SK-N-SH treated with all-trans-retinoic acid at 6 μM for 48 hours (cell line): Measurements from ENCODE around the gene KRT7.
A peak's percentile ranks its signal among the peaks of the same experiment; 100 is the strongest.

ENCODE experiments used
- ATAC-seq: fragments of 200-7000 bp; cut with Tn5 transposase; 3 replicates; pipeline ENCODE4 v1.9.1; 2020; ENCODE audit warnings: mild to moderate bottlenecking, moderate library complexity
- ARNTL ChIP-seq: fragments of 450-650 bp; formaldehyde crosslinking; IDR thresholded peaks from 2 replicates; pipeline ENCODE4 v1.5.0; 2020; ENCODE audit warnings: low read depth, mild to moderate bottlenecking, moderate library complexity, borderline replicate concordance
- CSDC2 ChIP-seq: fragments of 250-450 bp; sonication (Bioruptor Pico); IDR thresholded peaks from 2 replicates; pipeline ENCODE4 v1.5.0; 2020; ENCODE audit warnings: mild to moderate bottlenecking, moderate library complexity
- ESRRG ChIP-seq: fragments of 250-450 bp; sonication (Bioruptor Pico); IDR thresholded peaks from 2 replicates; pipeline ENCODE4 v1.6.1; 2021; ENCODE audit warnings: mild to moderate bottlenecking
- GLIS3 ChIP-seq: fragments of 250-450 bp; sonication (Bioruptor Pico); IDR thresholded peaks from 2 replicates; pipeline ENCODE4 v1.5.0; 2020; ENCODE audit warnings: mild to moderate bottlenecking, moderate library complexity
- ISL1 ChIP-seq: fragments of 250-450 bp; sonication (Bioruptor Pico); IDR thresholded peaks from 2 replicates; pipeline ENCODE4 v2.1.2; 2022; ENCODE audit warnings: mild to moderate bottlenecking, moderate library complexity
- PPARA ChIP-seq: fragments of 250-450 bp; sonication (Bioruptor Pico); IDR thresholded peaks from 2 replicates; pipeline ENCODE4 v1.5.0; 2020; ENCODE audit warnings: mild to moderate bottlenecking, borderline replicate concordance
- RARB ChIP-seq: fragments of 250-450 bp; sonication (Bioruptor Pico); IDR thresholded peaks from 2 replicates; pipeline ENCODE4 v1.8.0; 2021; ENCODE audit warnings: mild to moderate bottlenecking, moderate library complexity
- SNAI2 ChIP-seq: fragments of 250-450 bp; sonication (Bioruptor Pico); IDR thresholded peaks from 2 replicates; pipeline ENCODE4 v1.5.0; 2020; ENCODE audit warnings: mild to moderate bottlenecking, moderate library complexity
- TCF4 ChIP-seq: fragments of 250-450 bp; sonication (Bioruptor Pico); IDR thresholded peaks from 2 replicates; pipeline ENCODE4 v1.8.0; 2021; ENCODE audit warnings: mild to moderate bottlenecking, moderate library complexity, borderline replicate concordance
- TOX ChIP-seq: fragments of 250-450 bp; sonication (Bioruptor Pico); IDR thresholded peaks from 2 replicates; pipeline ENCODE4 v1.8.0; 2021; ENCODE audit warnings: mild to moderate bottlenecking, moderate library complexity, borderline replicate concordance
- ZC3H10 ChIP-seq: fragments of 250-450 bp; sonication (Bioruptor Pico); IDR thresholded peaks from 2 replicates; pipeline ENCODE4 v1.5.1; 2021; ENCODE audit warnings: mild to moderate bottlenecking, moderate library complexity
- ZFP3 ChIP-seq: fragments of 250-450 bp; sonication (Bioruptor Pico); IDR thresholded peaks from 2 replicates; pipeline ENCODE4 v1.5.0; 2020; ENCODE audit warnings: mild to moderate bottlenecking, moderate library complexity
- ZNF565 ChIP-seq: fragments of 450-650 bp; formaldehyde crosslinking; conservative IDR thresholded peaks from 2 replicates; pipeline ENCODE4 v1.5.0; 2020; ENCODE audit warnings: low read depth, mild to moderate bottlenecking, moderate library complexity
- ZNF70 ChIP-seq: fragments of 450-650 bp; formaldehyde crosslinking; IDR thresholded peaks from 2 replicates; pipeline ENCODE4 v1.5.0; 2020; ENCODE audit warnings: mild to moderate bottlenecking, moderate library complexity
- ZNF8 ChIP-seq: fragments of 450-650 bp; formaldehyde crosslinking; IDR thresholded peaks from 2 replicates; pipeline ENCODE4 v1.5.0; 2020; ENCODE audit warnings: mild to moderate bottlenecking, moderate library complexity
- TF ChIP-seq, protein P1 (sequence below): fragments of 250-450 bp; sonication (Bioruptor Pico); IDR thresholded peaks from 2 replicates; pipeline ENCODE4 v1.5.1; 2020; ENCODE audit warnings: low read depth, mild to moderate bottlenecking, moderate library complexity
- TF ChIP-seq, protein P2 (sequence below): fragments of 250-450 bp; sonication (Bioruptor Pico); IDR thresholded peaks from 2 replicates; pipeline ENCODE4 v1.8.0; 2021; ENCODE audit warnings: low read depth, mild to moderate bottlenecking, moderate library complexity, borderline replicate concordance
- TF ChIP-seq, protein P3 (sequence below): fragments of 250-450 bp; sonication (Bioruptor Pico); IDR thresholded peaks from 2 replicates; pipeline ENCODE4 v1.8.0; 2020; ENCODE audit warnings: mild to moderate bottlenecking, moderate library complexity, borderline replicate concordance
- TF ChIP-seq, protein P4 (sequence below): fragments of 250-450 bp; sonication (Bioruptor Pico); IDR thresholded peaks from 2 replicates; pipeline ENCODE4 v1.5.1; 2021; ENCODE audit warnings: mild to moderate bottlenecking, moderate library complexity
- TF ChIP-seq, protein P5 (sequence below): fragments of 250-450 bp; sonication (Bioruptor Pico); IDR thresholded peaks from 2 replicates; pipeline ENCODE4 v1.5.0; 2020; ENCODE audit warnings: mild to moderate bottlenecking, moderate library complexity

KRT7 gene

DNA sequence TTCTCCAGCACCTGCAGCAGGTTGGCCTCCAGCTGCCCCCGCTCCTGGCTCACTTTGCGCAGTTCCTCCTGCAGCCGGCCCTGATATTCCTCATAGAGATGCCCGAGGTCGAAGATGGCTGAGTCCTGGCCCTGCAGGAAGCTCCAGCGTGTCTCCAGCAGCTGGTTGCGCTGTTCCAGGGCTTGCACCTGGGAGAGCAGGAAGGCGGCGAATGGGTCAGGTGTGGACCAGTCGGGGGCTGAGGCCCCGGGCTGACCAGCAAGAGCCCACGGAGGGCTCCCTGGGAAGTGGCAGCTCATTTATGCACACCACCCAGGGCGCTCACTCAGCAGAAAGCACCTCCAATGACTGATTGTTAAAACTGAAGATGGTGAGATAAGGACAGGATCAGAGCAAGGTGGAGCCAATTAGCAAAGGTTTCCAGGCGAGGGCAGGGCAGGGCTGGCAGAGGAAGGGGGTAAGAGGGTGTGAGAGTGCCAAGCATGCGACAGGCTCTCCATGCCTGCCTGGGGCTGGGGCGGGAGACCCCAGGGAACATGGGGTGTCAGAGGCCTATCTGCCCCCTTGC lies 47.6 kb upstream of the KRT7 start:
- no peak for ATAC-seq

DNA sequence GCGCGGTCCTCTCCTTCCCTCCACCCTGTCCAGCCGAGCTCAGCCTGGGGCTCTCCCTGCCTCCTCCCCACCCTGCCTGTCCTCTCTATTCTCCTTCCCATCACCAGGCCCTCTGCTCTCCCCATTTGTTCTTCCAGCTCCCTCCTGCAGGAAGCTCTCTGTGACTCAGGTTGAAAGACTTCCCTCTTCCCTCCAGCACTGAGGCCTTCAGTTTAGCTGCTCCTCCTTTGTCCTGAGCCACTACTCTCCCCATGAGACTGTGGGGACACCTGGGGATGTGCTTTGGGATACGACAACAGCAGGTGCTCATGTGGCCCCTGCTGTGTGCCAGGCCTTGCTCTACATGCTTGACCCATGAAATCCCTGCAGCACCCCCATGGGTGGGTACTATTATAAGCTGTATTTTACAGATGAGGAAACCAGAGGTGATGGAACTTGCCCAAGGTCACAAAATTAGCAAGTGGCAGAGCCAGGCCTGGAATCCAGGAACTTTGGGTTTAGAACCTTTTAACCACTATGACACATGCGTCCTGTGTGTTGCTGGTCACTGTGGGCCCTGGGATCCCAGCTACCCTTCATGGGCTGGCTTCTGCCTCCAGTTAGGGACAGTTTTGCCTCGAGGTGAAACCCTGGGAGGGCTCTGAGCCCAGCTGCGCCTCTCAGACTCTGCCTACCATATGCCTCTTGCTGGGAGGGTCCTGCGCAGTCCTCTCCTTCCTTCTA lies 46.8 kb upstream of the KRT7 start:
- peak; percentile 70 for ATAC-seq
- no peak for TF ChIP-seq ZC3H10 (CRISPR knock-in tag)
- no peak for TF ChIP-seq ZNF565
- TF ChIP-seq ESRRG (CRISPR knock-in tag), result no peak
- TF ChIP-seq, protein P1, sequence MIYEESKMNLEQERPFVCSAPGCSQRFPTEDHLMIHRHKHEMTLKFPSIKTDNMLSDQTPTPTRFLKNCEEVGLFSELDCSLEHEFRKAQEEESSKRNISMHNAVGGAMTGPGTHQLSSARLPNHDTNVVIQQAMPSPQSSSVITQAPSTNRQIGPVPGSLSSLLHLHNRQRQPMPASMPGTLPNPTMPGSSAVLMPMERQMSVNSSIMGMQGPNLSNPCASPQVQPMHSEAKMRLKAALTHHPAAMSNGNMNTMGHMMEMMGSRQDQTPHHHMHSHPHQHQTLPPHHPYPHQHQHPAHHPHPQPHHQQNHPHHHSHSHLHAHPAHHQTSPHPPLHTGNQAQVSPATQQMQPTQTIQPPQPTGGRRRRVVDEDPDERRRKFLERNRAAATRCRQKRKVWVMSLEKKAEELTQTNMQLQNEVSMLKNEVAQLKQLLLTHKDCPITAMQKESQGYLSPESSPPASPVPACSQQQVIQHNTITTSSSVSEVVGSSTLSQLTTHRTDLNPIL, result no peak
- TF ChIP-seq ZFP3 (CRISPR knock-in tag), result peak; percentile 55; the same call in 1 of the 2 replicates
- no peak for TF ChIP-seq GLIS3 (CRISPR knock-in tag)
- TF ChIP-seq ZNF70, result no peak

More for the DNA sequence above, 47.6 kb upstream of the KRT7 start:
- TF ChIP-seq SNAI2, result no peak

DNA sequence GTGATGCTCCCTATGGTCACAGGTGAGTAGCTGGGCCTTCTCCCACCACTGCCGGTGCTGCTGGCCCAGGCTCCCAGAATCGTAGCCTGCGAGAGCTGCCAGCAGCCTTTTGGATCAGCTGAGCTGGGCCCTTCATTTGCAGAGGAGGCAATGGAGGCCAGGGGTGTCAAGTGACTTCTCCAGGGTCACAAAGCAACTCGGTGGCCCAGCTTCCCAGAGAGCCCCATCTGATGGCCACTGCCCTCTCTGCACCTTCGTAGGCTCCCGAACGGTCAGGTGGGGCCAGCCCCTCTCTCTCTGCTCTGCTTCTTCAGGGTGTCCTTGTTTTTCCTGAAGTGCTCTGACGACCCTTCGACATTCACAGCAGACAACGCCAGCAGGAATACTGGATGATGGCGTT lies 45.8 kb upstream of the KRT7 start:
- TF ChIP-seq ZNF70 (no peak), PPARA (CRISPR knock-in tag) (no peak), TOX (no peak), CSDC2 (CRISPR knock-in tag) (no peak), ZNF565 (no peak), ZC3H10 (CRISPR knock-in tag) (no peak), ISL1 (CRISPR knock-in tag) (no peak), ARNTL (no peak), ESRRG (CRISPR knock-in tag) (no peak), TCF4 (no peak), GLIS3 (CRISPR knock-in tag) (no peak), RARB (CRISPR knock-in tag) (no peak), ZNF8 (CRISPR knock-in tag) (no peak)
- TF ChIP-seq, protein P2, sequence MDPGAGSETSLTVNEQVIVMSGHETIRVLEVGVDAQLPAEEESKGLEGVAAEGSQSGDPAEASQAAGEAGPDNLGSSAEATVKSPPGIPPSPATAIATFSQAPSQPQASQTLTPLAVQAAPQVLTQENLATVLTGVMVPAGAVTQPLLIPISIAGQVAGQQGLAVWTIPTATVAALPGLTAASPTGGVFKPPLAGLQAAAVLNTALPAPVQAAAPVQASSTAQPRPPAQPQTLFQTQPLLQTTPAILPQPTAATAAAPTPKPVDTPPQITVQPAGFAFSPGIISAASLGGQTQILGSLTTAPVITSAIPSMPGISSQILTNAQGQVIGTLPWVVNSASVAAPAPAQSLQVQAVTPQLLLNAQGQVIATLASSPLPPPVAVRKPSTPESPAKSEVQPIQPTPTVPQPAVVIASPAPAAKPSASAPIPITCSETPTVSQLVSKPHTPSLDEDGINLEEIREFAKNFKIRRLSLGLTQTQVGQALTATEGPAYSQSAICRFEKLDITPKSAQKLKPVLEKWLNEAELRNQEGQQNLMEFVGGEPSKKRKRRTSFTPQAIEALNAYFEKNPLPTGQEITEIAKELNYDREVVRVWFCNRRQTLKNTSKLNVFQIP, result no peak
- TF ChIP-seq, protein P1, result no peak
- TF ChIP-seq, protein P3, sequence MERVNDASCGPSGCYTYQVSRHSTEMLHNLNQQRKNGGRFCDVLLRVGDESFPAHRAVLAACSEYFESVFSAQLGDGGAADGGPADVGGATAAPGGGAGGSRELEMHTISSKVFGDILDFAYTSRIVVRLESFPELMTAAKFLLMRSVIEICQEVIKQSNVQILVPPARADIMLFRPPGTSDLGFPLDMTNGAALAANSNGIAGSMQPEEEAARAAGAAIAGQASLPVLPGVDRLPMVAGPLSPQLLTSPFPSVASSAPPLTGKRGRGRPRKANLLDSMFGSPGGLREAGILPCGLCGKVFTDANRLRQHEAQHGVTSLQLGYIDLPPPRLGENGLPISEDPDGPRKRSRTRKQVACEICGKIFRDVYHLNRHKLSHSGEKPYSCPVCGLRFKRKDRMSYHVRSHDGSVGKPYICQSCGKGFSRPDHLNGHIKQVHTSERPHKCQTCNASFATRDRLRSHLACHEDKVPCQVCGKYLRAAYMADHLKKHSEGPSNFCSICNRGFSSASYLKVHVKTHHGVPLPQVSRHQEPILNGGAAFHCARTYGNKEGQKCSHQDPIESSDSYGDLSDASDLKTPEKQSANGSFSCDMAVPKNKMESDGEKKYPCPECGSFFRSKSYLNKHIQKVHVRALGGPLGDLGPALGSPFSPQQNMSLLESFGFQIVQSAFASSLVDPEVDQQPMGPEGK, result no peak
- TF ChIP-seq, protein P4, sequence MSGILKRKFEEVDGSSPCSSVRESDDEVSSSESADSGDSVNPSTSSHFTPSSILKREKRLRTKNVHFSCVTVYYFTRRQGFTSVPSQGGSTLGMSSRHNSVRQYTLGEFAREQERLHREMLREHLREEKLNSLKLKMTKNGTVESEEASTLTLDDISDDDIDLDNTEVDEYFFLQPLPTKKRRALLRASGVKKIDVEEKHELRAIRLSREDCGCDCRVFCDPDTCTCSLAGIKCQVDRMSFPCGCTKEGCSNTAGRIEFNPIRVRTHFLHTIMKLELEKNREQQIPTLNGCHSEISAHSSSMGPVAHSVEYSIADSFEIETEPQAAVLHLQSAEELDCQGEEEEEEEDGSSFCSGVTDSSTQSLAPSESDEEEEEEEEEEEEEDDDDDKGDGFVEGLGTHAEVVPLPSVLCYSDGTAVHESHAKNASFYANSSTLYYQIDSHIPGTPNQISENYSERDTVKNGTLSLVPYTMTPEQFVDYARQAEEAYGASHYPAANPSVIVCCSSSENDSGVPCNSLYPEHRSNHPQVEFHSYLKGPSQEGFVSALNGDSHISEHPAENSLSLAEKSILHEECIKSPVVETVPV, result no peak
- TF ChIP-seq, protein P5, sequence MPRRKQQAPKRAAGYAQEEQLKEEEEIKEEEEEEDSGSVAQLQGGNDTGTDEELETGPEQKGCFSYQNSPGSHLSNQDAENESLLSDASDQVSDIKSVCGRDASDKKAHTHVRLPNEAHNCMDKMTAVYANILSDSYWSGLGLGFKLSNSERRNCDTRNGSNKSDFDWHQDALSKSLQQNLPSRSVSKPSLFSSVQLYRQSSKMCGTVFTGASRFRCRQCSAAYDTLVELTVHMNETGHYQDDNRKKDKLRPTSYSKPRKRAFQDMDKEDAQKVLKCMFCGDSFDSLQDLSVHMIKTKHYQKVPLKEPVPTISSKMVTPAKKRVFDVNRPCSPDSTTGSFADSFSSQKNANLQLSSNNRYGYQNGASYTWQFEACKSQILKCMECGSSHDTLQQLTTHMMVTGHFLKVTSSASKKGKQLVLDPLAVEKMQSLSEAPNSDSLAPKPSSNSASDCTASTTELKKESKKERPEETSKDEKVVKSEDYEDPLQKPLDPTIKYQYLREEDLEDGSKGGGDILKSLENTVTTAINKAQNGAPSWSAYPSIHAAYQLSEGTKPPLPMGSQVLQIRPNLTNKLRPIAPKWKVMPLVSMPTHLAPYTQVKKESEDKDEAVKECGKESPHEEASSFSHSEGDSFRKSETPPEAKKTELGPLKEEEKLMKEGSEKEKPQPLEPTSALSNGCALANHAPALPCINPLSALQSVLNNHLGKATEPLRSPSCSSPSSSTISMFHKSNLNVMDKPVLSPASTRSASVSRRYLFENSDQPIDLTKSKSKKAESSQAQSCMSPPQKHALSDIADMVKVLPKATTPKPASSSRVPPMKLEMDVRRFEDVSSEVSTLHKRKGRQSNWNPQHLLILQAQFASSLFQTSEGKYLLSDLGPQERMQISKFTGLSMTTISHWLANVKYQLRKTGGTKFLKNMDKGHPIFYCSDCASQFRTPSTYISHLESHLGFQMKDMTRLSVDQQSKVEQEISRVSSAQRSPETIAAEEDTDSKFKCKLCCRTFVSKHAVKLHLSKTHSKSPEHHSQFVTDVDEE, result no peak
- ATAC-seq, result no peak
